GM19043 (cell line): ENCODE measurements around the gene PEX11A.

Source experiments
- ATAC-seq: cut with Tn5 transposase; IDR thresholded peaks from one replicate; pipeline ENCODE4 v1.9.1; 2021; ENCODE audit warnings: low read depth; ENCODE audit not compliant: unreplicated experiment

The PEX11A gene

DNA sequence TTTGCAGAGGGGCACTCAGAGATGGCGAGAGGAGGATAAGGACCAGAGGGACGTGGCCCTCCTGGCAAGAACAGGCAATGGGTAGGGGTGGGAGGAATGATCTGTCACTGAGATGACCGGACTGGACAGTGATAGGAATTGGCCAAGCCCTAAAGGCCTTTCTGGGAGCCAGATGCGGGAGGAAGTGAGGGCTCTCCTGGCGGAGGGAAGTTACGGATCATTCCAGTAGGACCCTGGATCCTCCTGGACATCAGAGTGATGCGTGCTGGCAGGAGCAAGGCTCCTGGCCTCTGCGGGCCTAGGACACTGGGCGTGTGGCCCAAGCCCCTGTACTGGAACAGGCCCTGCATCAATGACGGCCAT lies 58.7 kb downstream of the PEX11A start:
- no peak for ATAC-seq
